ENCODE data around the gene FNBP1. TPM values are rescaled to one million over a fixed set of nuclear protein-coding genes. Genes with fewer than 3 reads are reported as not detected.
"Not testable (repeated sequence)": the region's sequence is repeated elsewhere in the genome, so short reads cannot be mapped to it uniquely, and the experiment has no call there.

The FNBP1 gene
- total RNA-seq, 1 donor from 2014 or later: 245 TPM

DNA sequence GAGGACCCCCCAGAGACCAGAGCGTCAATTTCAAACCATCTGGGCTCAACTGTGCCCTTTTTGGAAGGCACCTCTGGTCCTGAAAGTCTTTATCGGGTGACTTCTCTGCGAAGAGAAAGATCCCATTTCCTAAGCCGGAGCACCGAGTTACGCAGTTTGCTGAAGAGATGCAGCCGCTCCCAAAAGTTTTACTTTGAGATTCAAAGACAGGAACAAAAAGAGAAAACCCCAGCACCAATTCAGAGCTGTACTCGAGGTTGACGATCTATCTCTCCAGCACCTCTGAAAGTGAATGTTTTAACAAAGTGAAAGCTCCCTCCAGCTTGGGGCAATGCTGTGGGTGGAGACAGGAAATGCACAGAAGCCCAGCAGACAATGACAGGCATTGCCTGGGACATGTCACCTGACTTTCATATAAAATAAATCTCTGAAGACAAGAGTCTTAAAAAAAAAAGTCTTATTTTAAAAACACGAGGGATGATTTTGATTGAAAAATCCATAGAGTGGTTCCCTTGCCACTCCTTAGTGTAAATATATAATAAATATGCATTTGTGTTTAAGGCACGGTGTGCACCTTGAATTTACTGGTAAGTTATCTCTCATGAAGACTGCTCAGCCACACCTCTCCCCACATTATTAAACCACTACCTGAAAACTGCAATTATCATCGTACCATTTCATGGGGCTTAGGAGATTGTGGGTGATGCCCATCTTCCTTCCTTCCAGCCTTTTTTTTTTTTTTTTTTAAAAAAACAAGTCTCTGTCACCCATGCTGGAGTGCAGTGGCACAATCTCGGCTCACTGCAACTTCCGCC, 79.9 kb downstream of the FNBP1 start:
- Mint-ChIP-seq H3K36me3 (ENCODE audit: low read depth) (peaks cover 63% of the 10 kb centered on the region), H3K9me3 (no peaks in the 10 kb centered on the region), H3K4me1 (peaks cover 68% of the 10 kb centered on the region), H3K27ac (peak overlapping the region; percentile 94), H3K4me3 (peak overlapping the region; percentile 84), H3K27me3 (no peaks in the 10 kb centered on the region)
- peak; percentile 93 for DNase-seq
- intact Hi-C loops (cut with micrococcal nuclease): loop anchor here (1.0 to 2.0 kb wide), 5 partner anchors 24 to 76 kb away; no protein-coding TSS in a partner anchor

DNA sequence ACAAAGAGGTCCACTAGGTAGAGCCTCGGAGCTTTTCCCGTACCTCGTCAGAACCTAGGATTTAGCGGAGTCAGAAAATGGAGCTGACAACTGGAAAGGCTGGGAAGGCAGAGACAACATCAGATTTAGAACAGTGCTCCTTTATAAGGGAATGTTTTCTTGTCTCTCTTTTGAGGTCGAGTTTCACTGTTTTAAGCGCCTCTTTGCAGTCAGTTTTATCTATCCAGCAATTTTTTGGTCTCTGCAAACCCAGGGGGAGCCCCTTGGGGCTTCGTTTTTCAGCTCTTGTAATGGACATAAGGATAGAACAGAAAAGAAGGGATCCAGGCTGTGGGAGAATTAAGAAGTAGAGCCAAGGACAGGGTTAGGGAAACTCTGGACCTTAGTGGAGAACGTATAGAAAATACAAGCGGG, 80.5 kb downstream of the FNBP1 start:
- peaks cover 68% of the 10 kb centered on the region for H3K36me3 Mint-ChIP-seq (ENCODE audit: low read depth)
- H3K4me1 Mint-ChIP-seq: peaks cover 68% of the 10 kb centered on the region

DNA sequence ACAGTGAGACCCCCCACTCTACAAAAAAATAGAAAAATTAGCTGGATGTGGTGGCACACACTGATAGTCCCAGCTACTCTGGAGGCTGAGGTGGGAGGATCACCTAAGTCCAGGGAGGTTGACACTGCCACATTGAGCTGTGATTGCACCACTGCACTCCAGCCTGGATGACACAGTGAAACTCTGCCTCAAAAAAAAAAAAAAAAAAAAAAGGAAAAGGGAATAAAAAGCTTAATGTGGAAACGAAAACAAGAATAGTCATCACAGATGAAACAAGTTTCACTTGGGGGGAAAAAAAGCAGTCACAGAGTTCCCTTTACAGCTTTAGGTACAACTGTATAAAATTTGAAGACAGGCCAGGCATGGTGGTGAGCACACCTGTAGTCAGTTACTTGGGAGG, 84.2 kb downstream of the FNBP1 start:
- peaks cover 62% of the 10 kb centered on the region for H3K36me3 Mint-ChIP-seq (ENCODE audit: low read depth)
- H3K9me3 Mint-ChIP-seq: no peaks in the 10 kb centered on the region

More for the DNA sequence above, 80.5 kb downstream of the FNBP1 start:
- Mint-ChIP-seq H3K9me3 (no peaks in the 10 kb centered on the region), H3K27me3 (no peaks in the 10 kb centered on the region), H3K27ac (peak overlapping the region; percentile 94), H3K4me3 (peak overlapping the region; percentile 84)
- intact Hi-C loops (cut with micrococcal nuclease): loop anchor here (2.0 kb wide), 4 partner anchors 24 to 76 kb away; no protein-coding TSS in a partner anchor
- DNase-seq: no peak

DNA sequence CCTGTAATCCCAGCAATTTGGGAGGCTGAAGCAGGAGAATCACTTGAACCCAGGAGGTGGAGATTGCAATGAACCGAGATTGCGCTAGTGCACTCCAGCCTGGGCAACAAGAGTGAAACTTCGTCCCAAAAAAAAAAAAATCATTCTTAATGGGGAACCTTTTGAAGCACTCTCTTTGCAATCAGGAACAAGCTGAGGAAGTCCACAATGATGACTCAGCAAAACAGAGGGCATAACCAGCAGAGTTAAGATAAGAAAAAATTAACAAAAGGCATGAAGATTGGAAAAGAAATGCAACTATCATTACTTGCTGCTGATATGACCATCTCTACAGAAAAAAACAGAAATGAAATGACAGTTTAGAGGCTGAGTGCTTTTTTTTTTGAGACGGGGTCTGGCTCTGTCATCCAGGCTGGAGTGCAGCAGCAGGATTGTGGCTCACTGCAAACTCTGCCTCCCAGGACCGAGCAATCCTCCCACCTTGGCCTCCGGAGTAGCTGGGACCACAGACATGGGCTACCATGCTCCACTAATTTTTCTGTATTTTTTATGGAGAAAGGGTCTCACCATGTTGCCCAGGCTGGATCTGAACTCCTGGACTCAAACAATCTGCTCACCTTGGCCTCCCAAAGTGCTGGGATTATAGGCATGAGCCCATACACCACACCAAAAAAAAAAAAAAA, 88.0 kb downstream of the FNBP1 start:
- no peak for DNase-seq
- peaks cover 28% of the 10 kb centered on the region for H3K4me1 Mint-ChIP-seq
- H3K9me3 Mint-ChIP-seq: no peaks in the 10 kb centered on the region
- H3K4me3 Mint-ChIP-seq: no peak overlapping the region
- H3K27ac Mint-ChIP-seq: peak overlapping the region; percentile 14
- intact Hi-C loops (cut with micrococcal nuclease): no loop called here
- no peaks in the 10 kb centered on the region for H3K27me3 Mint-ChIP-seq
- H3K36me3 Mint-ChIP-seq (ENCODE audit: low read depth): peaks cover 64% of the 10 kb centered on the region

More for the DNA sequence above, 84.2 kb downstream of the FNBP1 start:
- intact Hi-C loops (cut with micrococcal nuclease): no loop called here
- DNase-seq: no peak
- Mint-ChIP-seq H3K4me3 (no peak overlapping the region), H3K27ac (peak overlapping the region; percentile 41), H3K27me3 (no peaks in the 10 kb centered on the region), H3K4me1 (peaks cover 49% of the 10 kb centered on the region)

DNA sequence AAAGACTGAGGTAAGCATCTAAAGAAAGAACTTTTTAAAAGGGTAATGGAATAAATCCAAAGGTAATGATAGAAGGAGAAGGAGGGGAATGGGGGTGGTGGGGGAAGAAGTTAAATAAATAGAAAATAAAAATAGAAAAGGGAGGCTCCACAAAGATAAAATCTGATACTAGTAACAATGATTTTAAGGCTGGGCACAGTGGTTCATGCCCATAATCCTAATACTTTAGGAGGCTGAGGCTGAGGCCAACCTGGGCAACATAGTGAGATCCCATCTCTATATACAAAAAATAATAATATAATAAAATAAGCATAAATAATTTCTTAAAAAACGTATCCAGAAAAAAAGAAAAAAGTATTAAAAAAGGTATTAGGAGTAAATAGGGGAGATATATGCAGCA, 89.3 kb downstream of the FNBP1 start:
- peaks cover 69% of the 10 kb centered on the region for H3K36me3 Mint-ChIP-seq (ENCODE audit: low read depth)
- H3K9me3 Mint-ChIP-seq: no peaks in the 10 kb centered on the region
- intact Hi-C loops (cut with micrococcal nuclease): no loop called here

DNA sequence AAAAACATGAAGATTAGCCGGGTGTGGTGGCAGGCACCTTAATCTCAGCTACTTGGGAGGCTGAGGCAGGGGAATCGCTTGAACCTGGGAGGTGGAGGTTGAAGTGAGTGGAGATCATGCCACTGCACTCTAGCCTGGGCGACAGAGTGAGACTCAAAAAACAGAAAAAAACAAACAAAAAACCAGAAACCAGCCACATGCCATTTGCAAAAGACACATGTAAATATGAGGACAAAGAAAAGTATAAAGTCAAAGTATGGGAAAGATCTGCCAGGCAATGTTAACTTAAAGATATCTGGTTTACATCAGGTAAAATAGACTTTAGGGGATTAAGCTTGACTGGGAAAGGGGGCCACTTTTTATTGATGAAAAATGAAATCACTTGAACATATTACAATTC, 90.7 kb downstream of the FNBP1 start:
- peaks cover 59% of the 10 kb centered on the region for H3K36me3 Mint-ChIP-seq (ENCODE audit: low read depth)
- intact Hi-C loops (cut with micrococcal nuclease): no loop called here
- H3K27ac Mint-ChIP-seq: no peak overlapping the region
- H3K9me3 Mint-ChIP-seq: no peaks in the 10 kb centered on the region
- peaks cover 28% of the 10 kb centered on the region for H3K4me1 Mint-ChIP-seq
- no peaks in the 10 kb centered on the region for H3K27me3 Mint-ChIP-seq
- H3K4me3 Mint-ChIP-seq: no peak overlapping the region
- DNase-seq: no peak

More for the DNA sequence above, 89.3 kb downstream of the FNBP1 start:
- Mint-ChIP-seq H3K27ac (peak overlapping the region; percentile 60), H3K27me3 (no peaks in the 10 kb centered on the region), H3K4me3 (no peak overlapping the region), H3K4me1 (peaks cover 32% of the 10 kb centered on the region)
- DNase-seq: no peak

DNA sequence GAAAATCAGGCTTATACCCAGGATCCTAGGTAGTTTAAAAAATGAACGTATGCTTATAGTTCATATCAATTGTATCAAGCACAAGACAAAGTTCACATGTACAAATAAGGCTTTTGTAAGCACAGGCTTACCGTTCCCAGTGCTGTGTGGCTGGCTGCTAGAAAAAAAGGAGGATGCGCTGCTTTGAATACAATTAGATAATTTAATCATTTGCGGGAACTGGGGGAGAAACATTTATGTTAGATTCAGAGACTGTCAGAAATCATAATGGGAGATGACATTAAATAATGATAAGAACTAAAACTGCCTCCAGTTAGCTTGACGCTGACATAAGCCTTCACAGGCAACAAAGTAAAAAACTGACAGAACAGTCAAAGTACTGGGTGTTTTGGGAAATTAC, 93.2 kb downstream of the FNBP1 start:
- peaks cover 55% of the 10 kb centered on the region for H3K36me3 Mint-ChIP-seq (ENCODE audit: low read depth)
- H3K27ac Mint-ChIP-seq: peak overlapping the region; percentile 60
- H3K4me1 Mint-ChIP-seq: peaks cover 31% of the 10 kb centered on the region
- H3K27me3 Mint-ChIP-seq: no peaks in the 10 kb centered on the region
- no peaks in the 10 kb centered on the region for H3K9me3 Mint-ChIP-seq
- DNase-seq: no peak
- no peak overlapping the region for H3K4me3 Mint-ChIP-seq
- intact Hi-C loops (cut with micrococcal nuclease): no loop called here

DNA sequence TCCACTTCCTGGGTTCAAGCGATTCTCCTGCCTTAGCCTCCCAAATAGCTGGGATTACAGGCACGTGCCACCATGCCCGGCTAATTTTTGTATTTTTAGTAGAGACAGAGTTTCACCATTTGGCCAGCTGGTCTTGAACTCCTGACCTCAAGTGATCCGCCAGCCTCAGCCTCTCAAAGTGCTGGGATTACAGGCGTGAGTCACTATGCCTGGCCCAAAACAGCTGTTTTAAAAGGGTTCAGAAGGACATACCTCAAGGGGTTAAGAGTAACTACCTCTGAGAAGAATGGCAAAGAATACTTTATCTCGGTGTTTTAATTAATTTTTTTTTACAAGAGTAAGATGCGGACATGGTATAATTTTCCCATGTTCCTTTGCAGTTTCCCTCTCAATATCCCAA, 94.4 kb downstream of the FNBP1 start:
- DNase-seq, H3K4me3 Mint-ChIP-seq, H3K9me3 Mint-ChIP-seq, H3K27me3 Mint-ChIP-seq: not testable (repeated sequence)
- Mint-ChIP-seq H3K27ac (peak overlapping the region; percentile 66), H3K36me3 (ENCODE audit: low read depth) (peaks cover 63% of the 10 kb centered on the region), H3K4me1 (peaks cover 39% of the 10 kb centered on the region)
- intact Hi-C loops (cut with micrococcal nuclease): loop anchor here (1.0 kb wide), 1 partner anchor 8 kb away; no protein-coding TSS in a partner anchor

DNA sequence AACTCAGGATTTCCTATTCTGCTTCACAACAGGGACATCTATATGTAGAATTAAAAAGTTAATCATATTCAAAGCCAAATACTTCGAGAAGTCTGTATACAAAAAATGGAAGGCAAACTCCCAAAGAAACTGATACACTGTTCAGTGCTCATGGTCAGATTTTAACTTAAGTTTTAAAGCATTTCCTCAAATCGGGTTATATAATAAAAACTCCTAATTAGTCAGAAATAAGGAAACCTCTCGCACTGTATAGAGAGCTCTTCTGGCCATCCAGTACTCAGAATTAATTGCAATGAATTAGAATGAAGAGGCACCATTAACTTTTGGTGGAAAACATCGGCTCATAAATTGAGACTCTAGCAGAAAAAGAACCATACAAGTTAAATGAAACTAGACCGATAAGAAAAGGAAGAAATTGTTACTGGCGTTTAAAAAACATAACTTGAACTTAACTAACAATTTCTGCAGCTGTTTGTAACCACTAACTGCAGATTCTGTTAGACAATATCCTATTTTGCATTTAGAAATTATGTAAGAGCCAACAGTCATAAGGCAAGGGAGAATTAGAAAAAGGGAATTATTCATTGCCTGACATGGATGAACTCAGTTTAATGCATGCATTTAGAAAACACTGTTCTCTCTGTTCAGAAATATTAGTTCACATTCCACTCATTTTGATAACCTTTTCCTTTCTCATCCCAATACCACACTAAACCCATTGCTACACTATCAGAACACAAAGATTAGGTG, 96.6 kb downstream of the FNBP1 start:
- Mint-ChIP-seq H3K27me3 (no peaks in the 10 kb centered on the region), H3K9me3 (peaks cover 11% of the 10 kb centered on the region), H3K4me3 (peak overlapping the region; percentile 60), H3K4me1 (peaks cover 35% of the 10 kb centered on the region), H3K36me3 (ENCODE audit: low read depth) (peaks cover 64% of the 10 kb centered on the region), H3K27ac (peak overlapping the region; percentile 90)
- intact Hi-C loops (cut with micrococcal nuclease): no loop called here
- DNase-seq: no peak

DNA sequence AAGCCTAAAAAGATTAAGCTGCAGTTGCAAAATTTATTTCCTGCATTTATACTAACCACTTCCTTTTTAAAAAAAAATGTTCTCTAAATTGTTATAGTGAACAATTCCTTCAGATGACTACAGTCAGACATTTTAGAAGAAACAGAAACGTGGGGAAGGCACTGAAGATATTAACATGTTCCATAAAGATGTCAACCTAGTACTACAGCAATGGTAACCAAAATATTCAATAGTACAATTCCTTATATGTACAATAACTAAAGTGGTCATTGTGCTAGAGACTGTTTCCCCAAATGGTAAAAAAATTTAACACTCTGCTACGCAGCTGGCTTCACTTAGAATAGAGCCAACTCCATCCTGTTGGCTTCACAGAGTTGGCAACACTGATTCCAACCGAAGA, 97.7 kb downstream of the FNBP1 start:
- H3K36me3 Mint-ChIP-seq (ENCODE audit: low read depth): peaks cover 66% of the 10 kb centered on the region
- H3K4me3 Mint-ChIP-seq: peak overlapping the region; percentile 45
- DNase-seq: no peak
- H3K27me3 Mint-ChIP-seq: no peaks in the 10 kb centered on the region
- H3K9me3 Mint-ChIP-seq: peaks cover 11% of the 10 kb centered on the region
- H3K27ac Mint-ChIP-seq: peak overlapping the region; percentile 75
- intact Hi-C loops (cut with micrococcal nuclease): no loop called here
- H3K4me1 Mint-ChIP-seq: peaks cover 35% of the 10 kb centered on the region

DNA sequence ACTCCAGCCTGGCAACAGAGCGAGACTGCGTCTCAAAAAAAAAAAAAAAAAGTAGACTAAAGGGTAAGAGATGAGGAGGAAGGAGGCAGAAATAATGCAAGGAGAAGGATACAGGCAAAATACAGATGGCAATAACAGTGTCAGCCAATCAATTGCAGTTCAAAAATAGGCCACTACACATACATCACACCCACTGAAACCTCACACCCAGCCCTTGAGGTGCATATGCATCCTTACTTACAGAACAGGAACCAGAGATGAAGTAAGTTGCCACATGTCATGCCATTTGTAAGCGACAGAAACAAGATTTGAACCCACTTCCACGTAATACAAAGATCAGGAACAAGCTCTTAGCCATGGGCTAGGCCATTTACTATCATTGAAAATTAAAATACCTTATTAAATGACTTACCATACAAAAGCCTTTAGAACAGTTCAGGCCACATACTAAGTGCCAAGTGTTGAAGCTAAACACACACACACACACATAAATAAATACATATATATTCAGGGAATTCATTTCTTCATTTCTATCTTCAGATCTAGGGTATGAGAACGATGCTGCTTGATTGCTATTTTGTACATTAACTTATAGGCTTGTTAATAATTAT, 98.4 kb downstream of the FNBP1 start:
- H3K27me3 Mint-ChIP-seq: no peaks in the 10 kb centered on the region
- peak overlapping the region; percentile 35 for H3K4me3 Mint-ChIP-seq
- DNase-seq: peak; percentile 87
- H3K4me1 Mint-ChIP-seq: peaks cover 35% of the 10 kb centered on the region
- peaks cover 65% of the 10 kb centered on the region for H3K36me3 Mint-ChIP-seq (ENCODE audit: low read depth)
- peaks cover 11% of the 10 kb centered on the region for H3K9me3 Mint-ChIP-seq
- H3K27ac Mint-ChIP-seq: peak overlapping the region; percentile 90
- intact Hi-C loops (cut with micrococcal nuclease): loop anchor here (1.0 kb wide), 2 partner anchors 12 to 54 kb away; no protein-coding TSS in a partner anchor

DNA sequence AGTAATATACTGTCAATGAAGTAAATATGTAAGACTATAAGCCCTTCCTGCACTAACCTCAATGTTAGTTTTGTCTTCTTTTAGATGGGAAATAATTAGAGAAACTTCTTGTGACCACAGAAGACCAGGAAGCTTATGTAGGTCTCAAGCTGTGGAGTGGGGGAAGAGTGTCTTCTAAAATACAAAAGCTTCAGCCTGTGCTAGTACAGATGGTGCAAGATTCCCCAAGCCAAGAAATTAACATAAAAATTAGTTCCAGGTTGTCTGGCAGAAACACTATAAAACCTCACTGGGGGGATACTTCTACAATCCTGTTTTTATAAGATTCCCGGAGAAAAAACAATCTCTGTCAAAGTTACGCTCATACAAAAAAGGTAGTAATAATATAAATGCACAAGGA, 103.6 kb downstream of the FNBP1 start:
- Mint-ChIP-seq H3K4me1 (peaks cover 36% of the 10 kb centered on the region), H3K27ac (peak overlapping the region; percentile 53), H3K36me3 (ENCODE audit: low read depth) (peaks cover 57% of the 10 kb centered on the region), H3K9me3 (peaks cover 11% of the 10 kb centered on the region), H3K4me3 (no peak overlapping the region), H3K27me3 (no peaks in the 10 kb centered on the region)
- intact Hi-C loops (cut with micrococcal nuclease): no loop called here
- no peak for DNase-seq

DNA sequence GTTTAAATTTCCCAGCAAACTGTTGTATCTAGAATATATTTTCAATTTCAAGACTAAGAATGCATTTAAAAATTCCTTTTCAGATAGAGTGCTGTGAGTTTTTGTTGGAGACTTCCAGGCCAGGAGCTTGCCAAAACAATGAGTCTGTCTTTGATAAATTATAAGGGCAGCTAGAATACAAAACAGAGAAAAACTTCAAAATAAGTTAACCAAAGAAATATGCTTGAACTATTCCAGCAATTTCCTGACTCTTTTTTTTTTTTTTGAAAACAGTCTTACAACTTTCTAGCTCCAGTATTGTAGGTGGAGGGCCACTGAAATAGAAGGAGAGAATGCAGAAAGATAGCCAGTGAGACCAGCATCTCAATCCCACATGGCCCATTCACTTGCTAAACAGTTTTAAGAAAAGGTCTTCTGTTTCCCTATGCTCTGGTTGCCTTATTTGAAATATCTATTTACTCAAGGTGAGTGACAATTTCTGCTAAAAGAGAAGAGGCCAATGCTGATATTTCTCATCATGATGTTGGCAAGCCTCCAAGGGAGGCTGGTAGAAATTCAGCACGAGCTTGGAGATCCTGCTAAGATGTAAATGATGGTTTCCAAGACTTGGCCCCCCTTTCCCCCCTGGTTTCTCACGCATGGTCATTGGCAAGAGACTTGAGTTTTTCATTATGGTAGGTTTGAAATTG, 104.6 kb downstream of the FNBP1 start:
- H3K27me3 Mint-ChIP-seq: no peaks in the 10 kb centered on the region
- intact Hi-C loops (cut with micrococcal nuclease): no loop called here
- H3K4me1 Mint-ChIP-seq: peaks cover 40% of the 10 kb centered on the region
- H3K9me3 Mint-ChIP-seq: peaks cover 8% of the 10 kb centered on the region
- H3K27ac Mint-ChIP-seq: peak overlapping the region; percentile 61
- no peak for DNase-seq
- H3K36me3 Mint-ChIP-seq (ENCODE audit: low read depth): peaks cover 57% of the 10 kb centered on the region
- H3K4me3 Mint-ChIP-seq: no peak overlapping the region

Data from activated CD4-positive, alpha-beta T cell treated with anti-CD3 and anti-CD28 coated beads, Interleukin-2, amount 10 ng/mL, durations not matched to agents 24 days and 14 days (primary cell).